Naive B cell (primary cell): ENCODE results near the gene RBPJ. TPM values are rescaled to one million over a fixed set of nuclear protein-coding genes. Genes with fewer than 3 reads are reported as not detected.
"Not testable (repeated sequence)": the region's sequence is repeated elsewhere in the genome, so short reads cannot be mapped to it uniquely, and the experiment has no call there.

Experiments
- ATAC-seq, 2 donors: fragments of 150-1000 bp; cut with Tn5 transposase; 2 replicates each; pipeline ENCODE4 v1.10.0; 2021; ENCODE audit warnings: low read depth in 2 of 2, mild to moderate bottlenecking in 2 of 2, moderate library complexity in 2 of 2
- DNase-seq: peaks from one replicate; pipeline ENCODE4 v3.0.0; 2022
- H3K27ac Mint-ChIP-seq, 6 donors: one replicate each; pipeline ENCODE4 v1.8.0; 2020 to 2022; ENCODE audit warnings: mild to moderate bottlenecking in 6 of 6, mixed read lengths in 6 of 6, moderate library complexity in 5 of 6, inconsistent platforms in 2 of 6
- H3K27me3 Mint-ChIP-seq, 3 donors: one replicate each; pipeline ENCODE4 v1.8.0; 2021 to 2022; ENCODE audit warnings: mixed read lengths in 3 of 3, mild to moderate bottlenecking in 1 of 3
- H3K36me3 Mint-ChIP-seq, 2 donors: one replicate each; pipeline ENCODE4 v1.8.0; 2020 to 2022; ENCODE audit warnings: mixed read lengths in 2 of 2, inconsistent platforms in 1 of 2, mild to moderate bottlenecking in 1 of 2
- H3K4me1 Mint-ChIP-seq, 3 donors: one replicate each; pipeline ENCODE4 v1.8.0; 2020 to 2022; ENCODE audit warnings: mixed read lengths in 3 of 3, inconsistent platforms in 1 of 3, mild to moderate bottlenecking in 1 of 3, moderate library complexity in 1 of 3
- H3K4me3 Mint-ChIP-seq, 8 donors: one replicate each; pipeline ENCODE4 v1.8.0; 2020 to 2022; ENCODE audit warnings: mild to moderate bottlenecking in 8 of 8, mixed read lengths in 8 of 8, moderate library complexity in 8 of 8, inconsistent platforms in 2 of 8
- H3K9me3 Mint-ChIP-seq, 7 donors: one replicate each; pipeline ENCODE4 v1.8.0; 2020 to 2022; ENCODE audit warnings: mixed read lengths in 7 of 7, mild to moderate bottlenecking in 5 of 7, inconsistent platforms in 2 of 7, moderate library complexity in 1 of 7
- polyA plus RNA-seq, 6 donors: library from polyadenylated mRNA; unstranded; fragments of 300-500 nt; fragmentation: Illumina TruSeq; gene quantifications; one replicate each; pipeline ENCODE4 v1.2.3, GENCODE V29; 2021; ENCODE audit warnings: low read depth in 6 of 6

The RBPJ gene
- polyA plus RNA-seq, 6 donors from 2014 or later, result 35.7 to 82.1 (median 49.6) TPM

- no peaks in the 10 kb centered on the region for H3K36me3 Mint-ChIP-seq
- DNase-seq, result peak; percentile 2
- peak; percentile 45 to 70 for ATAC-seq
- H3K4me3 Mint-ChIP-seq, result no peak overlapping the region
- H3K27me3 Mint-ChIP-seq, result peaks cover 0 to 2% (median 0%) of the 10 kb centered on the region in 3 donors
- peak overlapping the region in 2 of 6 donors; percentile 1 to 5 for H3K27ac Mint-ChIP-seq
- peaks cover 35 to 48% (median 38%) of the 10 kb centered on the region in 3 donors for H3K4me1 Mint-ChIP-seq
- H3K9me3 Mint-ChIP-seq, result no peaks in the 10 kb centered on the region
Measured at GRCh38 chr4:26377328-26378311, 56.8 kb downstream of the RBPJ start.

GRCh38 chr4:26379837-26380236 lies 59.0 kb downstream of the RBPJ start:
- DNase-seq (no peak), ATAC-seq (no peak)
- Mint-ChIP-seq H3K4me1 (peaks cover 31 to 44% (median 32%) of the 10 kb centered on the region in 3 donors), H3K27ac (no peak overlapping the region), H3K36me3 (no peaks in the 10 kb centered on the region), H3K27me3 (no peaks in the 10 kb centered on the region), H3K4me3 (no peak overlapping the region), H3K9me3 (no peaks in the 10 kb centered on the region)

GRCh38 chr4:26380740-26381139 lies 59.9 kb downstream of the RBPJ start:
- H3K9me3 Mint-ChIP-seq, result no peaks in the 10 kb centered on the region
- peak overlapping the region in 1 of 8 donors; percentile 18 for H3K4me3 Mint-ChIP-seq
- H3K27me3 Mint-ChIP-seq, result no peaks in the 10 kb centered on the region
- ATAC-seq (no peak), DNase-seq (no peak)
- H3K36me3 Mint-ChIP-seq, result no peaks in the 10 kb centered on the region
- peaks cover 32 to 50% (median 37%) of the 10 kb centered on the region in 3 donors for H3K4me1 Mint-ChIP-seq
- no peak overlapping the region for H3K27ac Mint-ChIP-seq

- H3K4me1 Mint-ChIP-seq, result peaks cover 10 to 26% (median 19%) of the 10 kb centered on the region in 3 donors
- H3K36me3 Mint-ChIP-seq, result peaks cover 23 to 29% of the 10 kb centered on the region in 2 donors
- H3K9me3 Mint-ChIP-seq, result peaks cover 0 to 13% (median 8%) of the 10 kb centered on the region in 7 donors
- H3K4me3 Mint-ChIP-seq, result no peak overlapping the region
- no peaks in the 10 kb centered on the region for H3K27me3 Mint-ChIP-seq
- ATAC-seq (no peak), DNase-seq (no peak)
- H3K27ac Mint-ChIP-seq, result no peak overlapping the region
Measured at GRCh38 chr4:26384380-26385057, 63.7 kb downstream of the RBPJ start.

GRCh38 chr4:26385690-26386089 lies 64.9 kb downstream of the RBPJ start:
- Mint-ChIP-seq H3K4me3 (no peak overlapping the region), H3K27ac (peak overlapping the region in 1 of 6 donors; percentile 22), H3K4me1 (peaks cover 4 to 17% (median 16%) of the 10 kb centered on the region in 3 donors), H3K9me3 (peaks cover 0 to 13% (median 8%) of the 10 kb centered on the region in 7 donors), H3K27me3 (no peaks in the 10 kb centered on the region), H3K36me3 (peaks cover 29 to 30% of the 10 kb centered on the region in 2 donors)
- DNase-seq, result no peak
- no peak for ATAC-seq

GRCh38 chr4:26386386-26386785 lies 65.6 kb downstream of the RBPJ start:
- H3K4me1 Mint-ChIP-seq, result peaks cover 0 to 12% (median 12%) of the 10 kb centered on the region in 3 donors
- H3K9me3 Mint-ChIP-seq, result peaks cover 0 to 13% (median 8%) of the 10 kb centered on the region in 7 donors
- no peak overlapping the region for H3K4me3 Mint-ChIP-seq
- no peak overlapping the region for H3K27ac Mint-ChIP-seq
- DNase-seq (no peak), ATAC-seq (no peak)
- H3K27me3 Mint-ChIP-seq, result no peaks in the 10 kb centered on the region
- H3K36me3 Mint-ChIP-seq, result peaks cover 29 to 30% of the 10 kb centered on the region in 2 donors

- Mint-ChIP-seq H3K4me3 (no peak overlapping the region), H3K9me3 (peaks cover 0 to 13% (median 8%) of the 10 kb centered on the region in 7 donors), H3K27ac (peak overlapping the region in 1 of 6 donors; percentile 70), H3K36me3 (peaks cover 29 to 30% of the 10 kb centered on the region in 2 donors), H3K4me1 (peaks cover 0 to 12% (median 8%) of the 10 kb centered on the region in 3 donors), H3K27me3 (no peaks in the 10 kb centered on the region)
- ATAC-seq (no peak), DNase-seq (no peak)
Measured at GRCh38 chr4:26388671-26389070, 67.9 kb downstream of the RBPJ start.

- Mint-ChIP-seq H3K4me3 (no peak overlapping the region), H3K27ac (peak overlapping the region in 1 of 6 donors; percentile 86), H3K4me1 (peaks cover 1 to 9% (median 4%) of the 10 kb centered on the region in 3 donors), H3K27me3 (no peaks in the 10 kb centered on the region), H3K36me3 (peaks cover 0 to 4% of the 10 kb centered on the region in 2 donors), H3K9me3 (no peaks in the 10 kb centered on the region)
- ATAC-seq, result no peak
- DNase-seq, result no peak
Measured at GRCh38 chr4:26397086-26397485, 76.3 kb downstream of the RBPJ start.

- Mint-ChIP-seq H3K4me1 (peaks cover 8 to 17% (median 14%) of the 10 kb centered on the region in 3 donors), H3K27ac (no peak overlapping the region), H3K27me3 (no peaks in the 10 kb centered on the region), H3K4me3 (no peak overlapping the region), H3K36me3 (peaks cover 0 to 4% of the 10 kb centered on the region in 2 donors), H3K9me3 (peaks cover 0 to 1% (median 0%) of the 10 kb centered on the region in 7 donors)
- ATAC-seq, result no peak
- DNase-seq, result no peak
Measured at GRCh38 chr4:26400132-26400531, 79.3 kb downstream of the RBPJ start.

GRCh38 chr4:26402017-26402416 lies 81.2 kb downstream of the RBPJ start:
- not testable (repeated sequence) for ATAC-seq, H3K27me3 Mint-ChIP-seq, DNase-seq, H3K4me3 Mint-ChIP-seq
- H3K36me3 Mint-ChIP-seq, result peaks cover 16% of the 10 kb centered on the region in 2 donors
- H3K9me3 Mint-ChIP-seq, result peaks cover 3 to 16% (median 9%) of the 10 kb centered on the region in 7 donors
- peak overlapping the region in 3 of 6 donors; percentile 5 to 49 (median 49) for H3K27ac Mint-ChIP-seq
- peaks cover 8 to 14% (median 10%) of the 10 kb centered on the region in 3 donors for H3K4me1 Mint-ChIP-seq

- H3K4me3 Mint-ChIP-seq, result no peak overlapping the region
Measured at GRCh38 chr4:26402458-26402857, 81.6 kb downstream of the RBPJ start.

GRCh38 chr4:26404743-26405206 lies 84.0 kb downstream of the RBPJ start:
- H3K27ac Mint-ChIP-seq, result peak overlapping the region in 2 of 6 donors; percentile 28 to 49
- no peak overlapping the region for H3K4me3 Mint-ChIP-seq
- no peak for ATAC-seq

More at GRCh38 chr4:26402458-26402857, 81.6 kb downstream of the RBPJ start:
- no peak for ATAC-seq
- no peaks in the 10 kb centered on the region for H3K27me3 Mint-ChIP-seq
- DNase-seq, result no peak
- peaks cover 3 to 20% (median 11%) of the 10 kb centered on the region in 7 donors for H3K9me3 Mint-ChIP-seq
- peaks cover 19 to 20% of the 10 kb centered on the region in 2 donors for H3K36me3 Mint-ChIP-seq
- peak overlapping the region in 1 of 6 donors; percentile 5 for H3K27ac Mint-ChIP-seq
- H3K4me1 Mint-ChIP-seq, result peaks cover 8 to 14% (median 10%) of the 10 kb centered on the region in 3 donors

More at GRCh38 chr4:26404743-26405206, 84.0 kb downstream of the RBPJ start:
- Mint-ChIP-seq H3K27me3 (no peaks in the 10 kb centered on the region), H3K9me3 (peaks cover 3 to 20% (median 11%) of the 10 kb centered on the region in 7 donors), H3K36me3 (peaks cover 17 to 23% of the 10 kb centered on the region in 2 donors), H3K4me1 (peaks cover 8 to 14% (median 10%) of the 10 kb centered on the region in 3 donors)
- DNase-seq, result no peak
